Measurements from ENCODE around the gene BACH2.

- TF ChIP-seq CTCF (conservative IDR thresholded peaks at IDR 0.05; ENCODE audit: low read depth, low read length) (no peak), MAFK (IDR thresholded peaks at IDR 0.05; ENCODE audit: low read depth, low read length) (no peak), CHD1 (IDR thresholded peaks at IDR 0.05; ENCODE audit: low read depth, low read length) (no peak), MAZ (IDR thresholded peaks at IDR 0.05; ENCODE audit: borderline replicate concordance, low read depth, low read length) (no peak), POLR2A (IDR thresholded peaks at IDR 0.05; ENCODE audit: low read depth, low read length) (no peak)
Observed at GRCh38 chr6:90323706-90324105, 27.1 kb upstream of the BACH2 start.
